ENCODE measurements around the gene KLHL12.
A peak's percentile ranks its signal among the peaks of the same experiment; 100 is the strongest.

The KLHL12 gene

DNA sequence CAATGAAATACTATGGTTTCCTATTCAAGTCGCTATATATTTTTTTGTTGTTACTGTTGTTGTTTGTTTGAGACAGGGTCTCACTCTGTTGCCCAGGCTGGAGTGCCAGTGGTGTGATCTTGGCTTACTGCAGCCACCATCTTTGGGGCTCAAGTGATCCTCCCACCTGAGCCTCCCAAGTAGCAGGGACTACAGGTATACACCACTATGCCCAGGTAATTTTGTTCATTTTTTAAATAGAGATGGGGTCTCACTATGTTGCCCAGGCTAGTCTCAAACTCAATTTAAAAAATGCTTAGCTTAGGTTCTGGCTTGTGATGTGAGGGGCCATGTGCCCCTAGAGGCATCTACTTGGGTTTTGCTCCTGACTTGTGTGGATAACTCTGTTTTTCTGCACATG, 47.9 kb downstream of the KLHL12 start:
- no peak for ATAC-seq
- Mint-ChIP-seq H3K27me3 (no peaks in the 10 kb centered on the region), H3K4me3 (no peak overlapping the region), H3K27ac (peak overlapping the region in 1 of 2 donors; percentile 22), H3K9me3 (no peaks in the 10 kb centered on the region), H3K4me1 (no peaks in the 10 kb centered on the region)
- DNase-seq, result no peak

- Mint-ChIP-seq H3K4me1 (no peaks in the 10 kb centered on the region), H3K4me3 (no peak overlapping the region), H3K27ac (no peak overlapping the region), H3K9me3 (no peaks in the 10 kb centered on the region), H3K27me3 (no peaks in the 10 kb centered on the region)
- ATAC-seq (no peak), DNase-seq (no peak)
Measured at GRCh38 chr1:202873026-202873425, 54.0 kb downstream of the KLHL12 start.

DNA sequence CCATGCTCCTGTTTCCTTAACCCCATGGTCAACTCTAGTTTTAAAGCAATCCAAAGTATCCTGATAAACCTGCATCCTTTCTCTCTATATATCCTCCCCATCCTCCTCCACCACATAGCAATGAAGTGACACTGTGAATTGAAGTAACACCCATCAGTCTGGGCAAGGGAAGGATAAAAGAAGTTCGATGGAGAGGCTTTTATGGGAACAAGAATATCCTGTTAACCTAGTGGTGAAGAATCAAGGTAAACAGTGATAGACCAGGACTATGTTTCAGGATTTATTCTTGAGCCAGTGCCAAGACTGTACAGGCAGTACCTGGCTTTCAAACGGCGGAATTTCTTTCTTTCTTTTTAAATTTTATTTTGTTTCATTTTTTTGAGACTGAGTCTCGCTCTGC, 55.7 kb downstream of the KLHL12 start:
- ATAC-seq (no peak), DNase-seq (no peak)
- Mint-ChIP-seq H3K4me3 (no peak overlapping the region), H3K4me1 (no peaks in the 10 kb centered on the region), H3K27me3 (no peaks in the 10 kb centered on the region), H3K27ac (no peak overlapping the region), H3K9me3 (no peaks in the 10 kb centered on the region)

DNA sequence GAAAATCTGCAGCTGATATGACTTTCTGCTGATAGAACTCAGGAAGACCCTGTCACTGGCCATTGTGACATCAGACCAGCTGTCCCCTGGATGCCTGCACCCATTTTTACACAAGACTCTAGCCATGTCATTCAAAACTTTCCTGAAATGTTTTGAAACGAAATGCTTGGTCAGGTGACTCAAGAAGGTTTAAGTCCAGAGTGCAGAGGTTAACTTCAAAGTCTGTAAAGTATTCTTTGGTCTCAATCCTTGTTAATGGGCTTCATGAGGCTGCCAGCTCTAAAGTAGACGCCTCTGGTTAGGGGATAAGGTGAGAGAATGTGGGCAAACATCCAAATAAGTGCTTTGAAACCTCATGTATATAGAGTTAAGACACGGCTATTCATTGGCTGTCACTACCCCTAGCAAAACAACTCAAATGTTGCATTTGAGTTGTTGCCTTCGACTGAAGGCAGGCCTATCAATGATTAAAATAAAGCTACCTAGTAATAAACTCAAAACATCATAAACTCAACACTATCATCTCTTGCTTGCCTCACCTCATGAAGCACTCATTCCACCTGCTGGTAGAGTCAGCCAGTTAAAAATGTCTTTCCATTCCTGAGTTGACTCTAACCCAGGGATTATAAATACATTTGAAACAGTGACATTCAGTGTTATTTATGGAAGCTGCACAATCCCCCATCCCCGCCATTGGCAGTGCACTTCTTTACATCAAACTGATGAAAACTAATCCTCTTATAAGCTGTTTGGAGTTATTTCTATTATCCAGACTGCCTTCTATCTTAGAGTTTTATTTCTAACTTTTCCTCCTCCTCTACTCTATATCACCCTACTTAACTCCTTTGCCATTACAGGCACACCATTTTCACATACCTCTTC, 64.1 kb downstream of the KLHL12 start:
- no peak overlapping the region for H3K4me3 Mint-ChIP-seq

GRCh38 chr1:202861420-202862132, 65.5 kb downstream of the KLHL12 start:
- H3K4me3 Mint-ChIP-seq, result peak overlapping the region; percentile 84 to 95

More for the DNA sequence above, 64.1 kb downstream of the KLHL12 start:
- no peak for DNase-seq
- peaks cover 77% of the 10 kb centered on the region for H3K27me3 Mint-ChIP-seq
- ATAC-seq, result no peak
- H3K27ac Mint-ChIP-seq, result no peak overlapping the region
- peaks cover 18% of the 10 kb centered on the region for H3K4me1 Mint-ChIP-seq
- no peaks in the 10 kb centered on the region for H3K9me3 Mint-ChIP-seq

DNA sequence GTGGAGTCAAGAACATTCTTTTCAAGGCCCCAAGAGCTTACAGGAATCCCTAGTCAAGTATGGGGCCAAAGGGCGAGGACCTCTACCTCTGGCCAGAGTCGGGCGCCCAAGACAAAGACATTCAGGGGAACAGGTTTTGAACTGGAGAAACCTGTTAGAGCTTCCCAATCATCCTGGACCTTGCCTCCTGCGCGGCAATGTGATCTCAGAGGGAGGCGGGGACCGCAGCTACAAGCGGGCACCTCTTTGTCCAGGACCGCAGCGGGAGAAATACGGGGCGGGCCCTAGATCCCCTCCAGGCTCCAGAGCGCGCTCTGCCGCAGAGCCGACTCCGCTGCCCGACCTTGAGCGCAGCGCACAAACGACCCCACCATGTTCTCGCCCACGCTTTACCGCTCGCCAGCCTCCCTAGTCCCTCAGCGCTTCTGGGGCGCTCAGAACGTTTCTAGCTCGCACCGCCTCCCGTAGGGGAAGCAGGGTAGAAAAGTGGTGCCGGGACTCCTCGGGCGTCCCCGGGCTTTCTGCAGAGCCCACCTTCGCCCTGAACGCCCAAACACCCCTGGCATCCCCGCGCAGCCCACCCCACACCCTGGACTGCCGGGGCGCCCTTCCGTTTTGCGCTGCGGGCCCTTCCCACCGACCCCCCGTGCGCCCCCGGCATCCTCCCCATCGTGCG, 66.2 kb downstream of the KLHL12 start:
- DNase-seq, result peak; percentile 42 to 49
- H3K4me3 Mint-ChIP-seq, result peak overlapping the region; percentile 84 to 95

More at GRCh38 chr1:202861420-202862132, 65.5 kb downstream of the KLHL12 start:
- peaks cover 18% of the 10 kb centered on the region for H3K4me1 Mint-ChIP-seq
- ATAC-seq (peak; percentile 72), DNase-seq (peak; percentile 30 to 39)
- no peaks in the 10 kb centered on the region for H3K9me3 Mint-ChIP-seq
- H3K27ac Mint-ChIP-seq, result peak overlapping the region; percentile 34 to 89
- peaks cover 87% of the 10 kb centered on the region for H3K27me3 Mint-ChIP-seq

GRCh38 chr1:202858789-202859414, 68.1 kb downstream of the KLHL12 start:
- no peak overlapping the region for H3K4me3 Mint-ChIP-seq
- H3K9me3 Mint-ChIP-seq, result no peaks in the 10 kb centered on the region
- peaks cover 18% of the 10 kb centered on the region for H3K4me1 Mint-ChIP-seq
- ATAC-seq, result no peak
- H3K27me3 Mint-ChIP-seq, result peaks cover 70% of the 10 kb centered on the region
- DNase-seq, result no peak
- H3K27ac Mint-ChIP-seq, result no peak overlapping the region

More for the DNA sequence above, 66.2 kb downstream of the KLHL12 start:
- peak overlapping the region in 1 of 2 donors; percentile 89 for H3K27ac Mint-ChIP-seq
- peak; percentile 78 for ATAC-seq
- H3K4me1 Mint-ChIP-seq, result peaks cover 18% of the 10 kb centered on the region
- no peaks in the 10 kb centered on the region for H3K9me3 Mint-ChIP-seq
- H3K27me3 Mint-ChIP-seq, result peaks cover 87% of the 10 kb centered on the region

DNA sequence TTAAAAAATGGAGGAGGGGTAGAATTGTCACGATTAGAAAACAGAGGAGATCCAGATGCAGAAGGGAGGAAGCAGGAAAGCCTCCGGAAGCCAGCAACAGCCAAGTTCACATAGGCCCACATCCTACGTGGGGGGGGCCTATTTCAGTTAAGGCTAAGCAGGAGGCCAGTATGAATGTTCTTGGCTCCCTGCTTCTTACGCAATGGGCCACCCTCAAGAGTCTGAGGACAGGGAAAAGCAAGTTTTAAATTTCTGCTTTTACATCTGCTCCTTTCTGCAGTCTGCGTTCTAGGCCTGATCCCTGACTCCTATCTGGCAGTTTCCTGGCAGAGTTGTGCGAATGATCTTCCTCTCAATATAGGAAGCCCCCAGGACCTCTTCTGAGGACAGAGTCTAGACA, 68.7 kb downstream of the KLHL12 start:
- H3K27ac Mint-ChIP-seq, result no peak overlapping the region
- no peak for ATAC-seq
- peaks cover 18% of the 10 kb centered on the region for H3K4me1 Mint-ChIP-seq
- H3K27me3 Mint-ChIP-seq, result peaks cover 64% of the 10 kb centered on the region
- no peaks in the 10 kb centered on the region for H3K9me3 Mint-ChIP-seq
- no peak overlapping the region for H3K4me3 Mint-ChIP-seq
- no peak for DNase-seq

DNA sequence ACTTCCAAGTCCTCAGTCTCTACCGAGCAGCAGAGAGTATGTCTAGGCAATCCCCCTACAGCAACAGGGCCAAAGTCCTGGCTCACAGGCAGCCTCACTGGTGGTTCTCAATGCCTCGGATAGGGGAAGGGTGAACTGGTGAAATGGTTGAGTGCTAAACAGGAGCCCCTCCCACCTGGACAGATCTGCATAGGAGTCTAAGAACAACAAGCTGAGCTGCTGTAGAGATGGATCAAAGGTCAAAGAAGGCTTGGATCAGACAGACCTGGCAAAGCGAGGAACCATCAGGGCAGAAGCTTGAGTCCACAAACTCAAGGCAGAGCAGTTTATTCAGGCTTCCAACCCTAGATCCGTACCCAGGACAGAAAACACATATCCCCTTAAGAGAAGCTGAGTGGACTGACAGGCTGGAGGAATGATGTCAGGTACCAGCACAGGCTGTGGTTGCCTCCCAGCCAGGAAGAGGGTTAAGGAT, 69.9 kb downstream of the KLHL12 start:
- DNase-seq (no peak), ATAC-seq (no peak)
- H3K4me3 Mint-ChIP-seq, result no peak overlapping the region
- H3K9me3 Mint-ChIP-seq, result no peaks in the 10 kb centered on the region
- H3K27me3 Mint-ChIP-seq, result peaks cover 53% of the 10 kb centered on the region
- peaks cover 18% of the 10 kb centered on the region for H3K4me1 Mint-ChIP-seq
- H3K27ac Mint-ChIP-seq, result no peak overlapping the region

DNA sequence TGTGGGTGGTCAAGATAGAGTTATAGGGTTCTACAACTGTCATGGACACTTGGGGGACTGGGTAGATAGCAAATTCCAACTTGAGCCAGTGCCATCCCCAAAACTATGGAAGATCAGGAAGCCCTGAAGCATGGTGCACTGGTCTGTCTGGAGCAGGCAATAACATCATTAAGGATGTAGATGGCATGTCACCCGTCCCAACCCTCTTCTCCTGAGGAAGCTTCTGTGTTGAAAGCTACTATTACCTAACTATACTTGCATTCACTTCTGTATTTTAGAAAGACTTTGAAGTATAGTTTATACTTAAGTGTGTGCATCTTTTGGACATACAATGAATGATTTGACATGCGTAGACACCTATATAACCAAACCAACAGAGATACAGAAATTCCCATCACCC, 71.0 kb downstream of the KLHL12 start:
- H3K4me1 Mint-ChIP-seq, result peaks cover 6% of the 10 kb centered on the region
- H3K27ac Mint-ChIP-seq, result no peak overlapping the region
- no peak for DNase-seq
- H3K27me3 Mint-ChIP-seq, result peaks cover 41% of the 10 kb centered on the region
- no peak for ATAC-seq
- no peaks in the 10 kb centered on the region for H3K9me3 Mint-ChIP-seq
- H3K4me3 Mint-ChIP-seq, result no peak overlapping the region

- Mint-ChIP-seq H3K4me3 (no peak overlapping the region), H3K27me3 (peaks cover 29% of the 10 kb centered on the region), H3K4me1 (no peaks in the 10 kb centered on the region), H3K9me3 (no peaks in the 10 kb centered on the region), H3K27ac (no peak overlapping the region)
- DNase-seq, result no peak
- ATAC-seq, result no peak
Measured at GRCh38 chr1:202854787-202855186, 72.2 kb downstream of the KLHL12 start.

- Mint-ChIP-seq H3K4me3 (no peak overlapping the region), H3K27ac (no peak overlapping the region), H3K9me3 (no peaks in the 10 kb centered on the region), H3K4me1 (peaks cover 7% of the 10 kb centered on the region), H3K27me3 (peaks cover 4% of the 10 kb centered on the region)
- peak; percentile 46 to 57 for DNase-seq
- ATAC-seq, result peak; percentile 90
Measured at GRCh38 chr1:202852163-202852904, 74.7 kb downstream of the KLHL12 start.

DNA sequence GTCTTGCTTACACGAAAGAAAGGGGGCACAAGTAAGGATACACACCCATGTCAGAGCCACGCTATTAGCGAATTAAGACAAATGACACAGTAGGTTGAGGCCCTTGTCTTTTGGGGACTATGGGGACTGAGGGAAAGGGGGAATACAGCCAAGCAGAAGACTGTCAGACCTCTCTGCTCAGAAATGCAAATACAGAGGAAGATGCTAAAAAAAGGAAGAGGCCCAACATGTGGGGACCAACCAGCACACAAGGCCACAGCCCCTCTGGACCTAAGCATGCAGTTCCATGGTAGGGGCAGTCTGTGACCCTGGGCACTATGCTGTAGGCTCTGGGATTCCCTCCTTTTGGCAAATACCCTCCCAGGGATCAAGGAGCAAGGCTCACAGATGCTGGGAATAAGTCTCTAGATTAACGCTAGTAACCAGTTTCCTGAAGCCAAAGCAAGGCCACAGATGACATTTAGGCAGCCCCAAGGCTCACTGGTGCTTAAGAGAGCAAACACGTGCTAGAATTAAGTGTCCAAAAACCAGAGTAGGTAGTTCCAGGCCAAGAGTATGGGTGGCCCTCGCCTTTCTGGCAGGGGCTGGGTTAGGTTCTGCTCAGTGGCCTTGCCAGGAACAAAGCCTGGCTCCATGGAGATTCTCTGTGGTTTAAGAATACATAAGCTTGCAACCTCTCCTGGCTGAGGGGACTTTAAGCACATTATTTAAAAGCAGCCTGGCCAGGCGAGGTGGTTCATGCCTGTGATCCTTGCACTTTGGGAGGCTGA, 76.3 kb downstream of the KLHL12 start:
- Mint-ChIP-seq H3K27ac (no peak overlapping the region), H3K4me1 (peaks cover 7% of the 10 kb centered on the region), H3K9me3 (no peaks in the 10 kb centered on the region), H3K4me3 (no peak overlapping the region), H3K27me3 (peaks cover 3% of the 10 kb centered on the region)
- no peak for DNase-seq
- no peak for ATAC-seq

GRCh38 chr1:202848191-202848542, 78.9 kb downstream of the KLHL12 start:
- Mint-ChIP-seq H3K4me1 (peaks cover 7% of the 10 kb centered on the region), H3K9me3 (no peaks in the 10 kb centered on the region), H3K27ac (peak overlapping the region; percentile 2 to 17), H3K27me3 (peaks cover 8% of the 10 kb centered on the region), H3K4me3 (no peak overlapping the region)
- DNase-seq, result no peak
- ATAC-seq, result peak; percentile 13
